ENCODE data around the gene SSH2. TPM values are rescaled to one million over a fixed set of nuclear protein-coding genes. Genes with fewer than 3 reads are reported as not detected.

Gene SSH2
- total and polyA plus RNA-seq, 2 of the 13 experiments (the other 11 are each of a cell fraction or from before 2014, with no cell fraction given) = 6.0 to 6.4 TPM

GRCh38 chr17:29749045-29749825 is 180.8 kb downstream of the SSH2 start (continued):
- TF ChIP-seq ZHX2 (IDR thresholded peaks at IDR 0.05; ENCODE audit: low read depth) = no peak
- TF ChIP-seq ZHX2 (CRISPR knock-in tag; IDR thresholded peaks at IDR 0.05; ENCODE audit: borderline replicate concordance) = no peak
- no peak for TF ChIP-seq SYNCRIP (IDR thresholded peaks at IDR 0.05; ENCODE audit: insufficient read depth, low read depth, low read length)
- TF ChIP-seq SNAPC4 (CRISPR knock-in tag; IDR thresholded peaks at IDR 0.05) = no peak
- TF ChIP-seq ZSCAN29 (CRISPR knock-in tag; conservative IDR thresholded peaks at IDR 0.05) = no peak
- TF ChIP-seq NONO (IDR thresholded peaks at IDR 0.05) = no peak
- no peak for TF ChIP-seq NONO (CRISPR knock-in tag; conservative IDR thresholded peaks at IDR 0.05)

Data from HepG2 (cell line).